Measurements from ENCODE around the gene PLP2. TPM values are rescaled to one million over a fixed set of nuclear protein-coding genes. Genes with fewer than 3 reads are reported as not detected.
"Not testable (repeated sequence)": the region's sequence is repeated elsewhere in the genome, so short reads cannot be mapped to it uniquely, and the experiment has no call there.

Gene PLP2
- total RNA-seq, 1 experiment from 2014 or later, result 273 TPM

- H3K36me3 Mint-ChIP-seq (ENCODE audit: insufficient read depth, unreplicated experiment), result peaks cover 7% of the 10 kb centered on the region
- H3K9me3 Mint-ChIP-seq (ENCODE audit: low read depth, unreplicated experiment), result peaks cover 2% of the 10 kb centered on the region
- CTCF ChIA-PET, result interaction anchor here (0.7 kb wide), 1 partner anchor 57 kb away, joined by 3 read pairs; no protein-coding TSS in a partner anchor
- no peaks in the 10 kb centered on the region for H3K4me1 Mint-ChIP-seq (ENCODE audit: low read depth, unreplicated experiment)
- no peaks in the 10 kb centered on the region for H3K27me3 Mint-ChIP-seq (ENCODE audit: unreplicated experiment)
- no peak overlapping the region for H3K27ac Mint-ChIP-seq (ENCODE audit: unreplicated experiment)
- intact Hi-C loops (cut with micrococcal nuclease; ENCODE audit: unreplicated experiment), result no loop called here
- TF ChIP-seq CTCF (IDR thresholded peaks at IDR 0.05; ENCODE audit: unreplicated experiment), result no peak
- no peak overlapping the region for H3K4me3 Mint-ChIP-seq (ENCODE audit: low read depth, unreplicated experiment)
- no TSS peak for BruUV-seq (replicated peaks)
- DNase-seq, result no peak
These were observed 37.9 kb upstream of the PLP2 start for GRCh38 chrX:49133759-49134158.

- no peak for TF ChIP-seq CTCF (IDR thresholded peaks at IDR 0.05; ENCODE audit: unreplicated experiment)
- no TSS peak for BruUV-seq (replicated peaks)
- Mint-ChIP-seq H3K27ac (ENCODE audit: unreplicated experiment) (no peak overlapping the region), H3K36me3 (ENCODE audit: insufficient read depth, unreplicated experiment) (peaks cover 7% of the 10 kb centered on the region), H3K4me3 (ENCODE audit: low read depth, unreplicated experiment) (no peak overlapping the region), H3K9me3 (ENCODE audit: low read depth, unreplicated experiment) (peaks cover 6% of the 10 kb centered on the region), H3K4me1 (ENCODE audit: low read depth, unreplicated experiment) (no peaks in the 10 kb centered on the region), H3K27me3 (ENCODE audit: unreplicated experiment) (no peaks in the 10 kb centered on the region)
- DNase-seq, result peak; percentile 51
- CTCF ChIA-PET, result no interaction called here
- intact Hi-C loops (cut with micrococcal nuclease; ENCODE audit: unreplicated experiment), result no loop called here
These were observed 34.2 kb upstream of the PLP2 start for GRCh38 chrX:49137492-49137891.

- DNase-seq, result no peak
- intact Hi-C loops (cut with micrococcal nuclease; ENCODE audit: unreplicated experiment), result no loop called here
- no TSS peak for BruUV-seq (replicated peaks)
These were observed 32.0 kb upstream of the PLP2 start for GRCh38 chrX:49139713-49140112.

GRCh38 chrX:49142264-49142663, 29.4 kb upstream of the PLP2 start:
- H3K36me3 Mint-ChIP-seq (ENCODE audit: insufficient read depth, unreplicated experiment); H3K9me3 Mint-ChIP-seq (ENCODE audit: low read depth, unreplicated experiment); H3K4me1 Mint-ChIP-seq (ENCODE audit: low read depth, unreplicated experiment); DNase-seq; H3K4me3 Mint-ChIP-seq (ENCODE audit: low read depth, unreplicated experiment); intact Hi-C loops (cut with micrococcal nuclease; ENCODE audit: unreplicated experiment); BruUV-seq (replicated peaks); H3K27me3 Mint-ChIP-seq (ENCODE audit: unreplicated experiment); H3K27ac Mint-ChIP-seq (ENCODE audit: unreplicated experiment): not testable (repeated sequence)
- CTCF ChIA-PET, result interaction anchor here (1.5 kb wide), 1 partner anchor 14 kb away, joined by 3 read pairs; no protein-coding TSS in a partner anchor

More at GRCh38 chrX:49139713-49140112, 32.0 kb upstream of the PLP2 start:
- Mint-ChIP-seq H3K36me3 (ENCODE audit: insufficient read depth, unreplicated experiment) (peaks cover 7% of the 10 kb centered on the region), H3K27me3 (ENCODE audit: unreplicated experiment) (no peaks in the 10 kb centered on the region), H3K4me1 (ENCODE audit: low read depth, unreplicated experiment) (no peaks in the 10 kb centered on the region), H3K9me3 (ENCODE audit: low read depth, unreplicated experiment) (peaks cover 6% of the 10 kb centered on the region), H3K4me3 (ENCODE audit: low read depth, unreplicated experiment) (no peak overlapping the region), H3K27ac (ENCODE audit: unreplicated experiment) (no peak overlapping the region)
- no peak for TF ChIP-seq CTCF (IDR thresholded peaks at IDR 0.05; ENCODE audit: unreplicated experiment)
- CTCF ChIA-PET, result no interaction called here

GRCh38 chrX:49143154-49143553, 28.5 kb upstream of the PLP2 start:
- H3K27me3 Mint-ChIP-seq (ENCODE audit: unreplicated experiment); CTCF ChIA-PET; H3K4me3 Mint-ChIP-seq (ENCODE audit: low read depth, unreplicated experiment); intact Hi-C loops (cut with micrococcal nuclease; ENCODE audit: unreplicated experiment); H3K4me1 Mint-ChIP-seq (ENCODE audit: low read depth, unreplicated experiment); H3K36me3 Mint-ChIP-seq (ENCODE audit: insufficient read depth, unreplicated experiment); BruUV-seq (replicated peaks); H3K9me3 Mint-ChIP-seq (ENCODE audit: low read depth, unreplicated experiment); DNase-seq; H3K27ac Mint-ChIP-seq (ENCODE audit: unreplicated experiment): not testable (repeated sequence)
